Hematopoietic multipotent progenitor cell treated with erythropoietin and hydrocortisone succinate and interleukin-3 and kit ligand, for 6 days (in vitro differentiated cells): ENCODE data around the gene ZNF747.

ENCODE experiments used
- DNase-seq: peaks from one replicate; pipeline ENCODE4 v3.0.0-alpha.2; 2015

Gene ZNF747

GRCh38 chr16:30510376-30510938 is 24.2 kb downstream of the ZNF747 start:
- DNase-seq: no peak

GRCh38 chr16:30509081-30509765 is 25.4 kb downstream of the ZNF747 start:
- DNase-seq: peak; percentile 76

GRCh38 chr16:30503403-30504296 is 31.0 kb downstream of the ZNF747 start:
- DNase-seq: no peak

GRCh38 chr16:30499284-30499683 is 35.4 kb downstream of the ZNF747 start:
- no peak for DNase-seq

- DNase-seq: no peak
These were observed 39.9 kb downstream of the ZNF747 start for GRCh38 chr16:30494709-30495108.

- DNase-seq: no peak
These were observed 40.6 kb downstream of the ZNF747 start for GRCh38 chr16:30493941-30494488.

GRCh38 chr16:30491744-30492308 is 42.8 kb downstream of the ZNF747 start:
- DNase-seq: peak; percentile 88

GRCh38 chr16:30491229-30491628 is 43.4 kb downstream of the ZNF747 start:
- DNase-seq: no peak

- peak; percentile 34 for DNase-seq
These were observed 44.4 kb downstream of the ZNF747 start for GRCh38 chr16:30490210-30490609.

GRCh38 chr16:30488764-30489605 is 45.7 kb downstream of the ZNF747 start:
- DNase-seq: no peak

- no peak for DNase-seq
These were observed 48.7 kb downstream of the ZNF747 start for GRCh38 chr16:30485818-30486436.

- DNase-seq: no peak
These were observed 49.8 kb downstream of the ZNF747 start for GRCh38 chr16:30484887-30485286.

- DNase-seq: peak; percentile 79
These were observed 52.3 kb downstream of the ZNF747 start for GRCh38 chr16:30482366-30482765.

GRCh38 chr16:30481381-30481780 is 53.3 kb downstream of the ZNF747 start:
- no peak for DNase-seq
